ENCODE measurements around the gene ORC3. TPM values are rescaled to one million over a fixed set of nuclear protein-coding genes. Genes with fewer than 3 reads are reported as not detected.

The ORC3 gene
- total and polyA plus RNA-seq, 2 of the 4 experiments (the other 2 are of a cell fraction) = 22.3 to 30.6 TPM

DNA sequence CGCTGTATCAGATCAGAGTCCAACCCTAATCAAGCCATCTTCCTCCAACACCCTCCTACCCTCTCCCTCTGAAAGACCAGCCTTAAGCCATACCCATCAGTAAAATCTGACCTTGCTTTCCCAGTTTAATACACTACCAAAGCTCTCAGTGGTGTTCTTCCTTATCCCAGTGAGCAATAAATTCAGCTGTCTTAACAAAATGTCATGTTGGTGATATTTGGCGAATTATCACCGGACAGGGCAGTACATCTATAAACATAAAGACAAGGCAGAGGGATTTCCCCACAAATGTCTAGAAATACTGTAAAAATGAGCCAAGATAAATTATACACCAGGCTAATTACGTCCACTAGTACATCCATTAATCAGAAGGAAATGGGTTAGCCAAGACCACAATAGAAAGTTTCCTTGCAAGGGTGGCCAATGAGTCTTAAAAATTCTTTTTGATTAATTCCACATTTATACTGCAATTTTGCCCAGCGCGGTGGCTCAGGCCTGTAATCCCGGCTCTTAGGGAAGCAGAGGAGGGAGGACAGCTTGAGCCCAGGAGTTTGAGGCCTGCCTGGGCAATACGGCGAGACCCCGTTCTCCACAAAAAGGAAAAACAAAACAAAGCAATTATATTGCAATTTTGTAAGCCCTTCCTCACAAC lies 1.1 kb upstream of the ORC3 start (continued):
- TF ChIP-seq FOS (IDR thresholded peaks at IDR 0.05; ENCODE audit: low read depth, low read length) = no peak

GRCh38 chr6:87590417-87590880 lies 514 bp downstream of the ORC3 start:
- in situ Hi-C loops (cut with MboI; ENCODE audit: low sequenced_read_pairs) (no loop called here), dilution Hi-C loops (cut with HindIII; ENCODE audit: low sequenced_read_pairs, unreplicated experiment) (no loop called here), intact Hi-C loops (cut with micrococcal nuclease) (loop anchor here (1.0 kb wide), 1 partner anchor 109 kb away; no protein-coding TSS in a partner anchor)
- H2BK120ac ChIP-seq (ENCODE audit: low read depth, low read length) = peak overlapping the region; percentile 62
- peak overlapping the region; percentile 91 for H3K23ac ChIP-seq (ENCODE audit: low read depth, low read length)
- peak overlapping the region; percentile 87 for H2BK5ac ChIP-seq (ENCODE audit: low read depth, low read length, poor library complexity, severe bottlenecking)
- H3K14ac ChIP-seq (replicated peaks; ENCODE audit: low read depth, low read length) = peak overlapping the region; percentile 98
- H3K27ac ChIP-seq (ENCODE audit: insufficient read depth, low read length) = peak overlapping the region; percentile 90
- ATAC-seq (ENCODE audit: low read depth) (no peak), DNase-seq (no peak)
- peaks cover 2% of the 10 kb centered on the region for H3K4me1 ChIP-seq (ENCODE audit: control insufficient read depth, insufficient read depth, low read length)
- peak overlapping the region; percentile 97 for H2AK5ac ChIP-seq (ENCODE audit: low read depth, low read length)
- H2AK9ac ChIP-seq (replicated peaks; ENCODE audit: low read depth, low read length, poor library complexity) = peak overlapping the region; percentile 93
- H3K9me1 ChIP-seq (ENCODE audit: insufficient read depth, low read length) = peaks cover 3% of the 10 kb centered on the region; the same call in 1 of the 2 replicates
- CTCF ChIA-PET = no interaction called here
- H3K4ac ChIP-seq (ENCODE audit: low read depth, low read length) = peak overlapping the region; percentile 97
- H2BK20ac ChIP-seq (ENCODE audit: low read depth, low read length) = 0 out of 2 replicates have a peak overlapping the region, but pooled peaks have one; percentile 15
- H4K5ac ChIP-seq (ENCODE audit: low read depth, low read length) = peak overlapping the region; percentile 79
- peak overlapping the region; percentile 77 for H3K4me3 ChIP-seq (ENCODE audit: insufficient read depth, low read depth, low read length)
- H3K18ac ChIP-seq (ENCODE audit: low read depth, low read length) = no peak overlapping the region
- H2AFZ ChIP-seq (replicated peaks; ENCODE audit: low read length, poor library complexity) = peak overlapping the region; percentile 99
- BruUV-seq (replicated peaks) = TSS peak; percentile 54
- peak overlapping the region; percentile 96 for H3K9ac ChIP-seq (ENCODE audit: low read depth, low read length)
- H2BK15ac ChIP-seq (ENCODE audit: low read depth, low read length) = peak overlapping the region; percentile 7; the same call in 1 of the 3 replicates
- no peaks in the 10 kb centered on the region for H3K9me3 ChIP-seq (ENCODE audit: control insufficient read depth, insufficient read depth, low read length)
- WGBS, 2 experiments (ENCODE audit: extremely low coverage in 2 of 2, insufficient read length in 1 of 2) = 0% methylated on average over 5 of the region's 11 CpGs; no CpG with 5 or more reads in 1 of the 2 experiments
- peaks cover 28 to 53% of the 10 kb centered on the region in 2 experiments for H3K79me1 ChIP-seq (ENCODE audit: low read depth in 1 of 2, low read length in 2 of 2)
- peaks cover 24% of the 10 kb centered on the region for H4K20me1 ChIP-seq (ENCODE audit: insufficient read depth, low read length)
- peak overlapping the region; percentile 82 for H4K91ac ChIP-seq (ENCODE audit: insufficient read depth, low read depth, low read length)
- H4K8ac ChIP-seq (ENCODE audit: low read depth in 2 of 2, low read length in 2 of 2) = peak overlapping the region; percentile 63 to 89; a peak in 3 of 4 replicates
- H3K56ac ChIP-seq (ENCODE audit: extremely low read depth, insufficient read depth, low read length) = peak overlapping the region; percentile 82
- H3K4me2 ChIP-seq (ENCODE audit: low read depth, low read length) = peak overlapping the region; percentile 61
- H3K36me3 ChIP-seq (ENCODE audit: control insufficient read depth, insufficient read depth, low read length) = peaks cover 5% of the 10 kb centered on the region
- POLR2A ChIA-PET (ENCODE audit: unreplicated experiment) = no interaction called here
- H3K27me3 ChIP-seq (ENCODE audit: control insufficient read depth, insufficient read depth, low read length) = no peaks in the 10 kb centered on the region
- TF ChIP-seq, protein P1, sequence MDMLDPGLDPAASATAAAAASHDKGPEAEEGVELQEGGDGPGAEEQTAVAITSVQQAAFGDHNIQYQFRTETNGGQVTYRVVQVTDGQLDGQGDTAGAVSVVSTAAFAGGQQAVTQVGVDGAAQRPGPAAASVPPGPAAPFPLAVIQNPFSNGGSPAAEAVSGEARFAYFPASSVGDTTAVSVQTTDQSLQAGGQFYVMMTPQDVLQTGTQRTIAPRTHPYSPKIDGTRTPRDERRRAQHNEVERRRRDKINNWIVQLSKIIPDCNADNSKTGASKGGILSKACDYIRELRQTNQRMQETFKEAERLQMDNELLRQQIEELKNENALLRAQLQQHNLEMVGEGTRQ (IDR thresholded peaks at IDR 0.05; ENCODE audit: low read depth, low read length) = no peak
- TF ChIP-seq, protein P2, sequence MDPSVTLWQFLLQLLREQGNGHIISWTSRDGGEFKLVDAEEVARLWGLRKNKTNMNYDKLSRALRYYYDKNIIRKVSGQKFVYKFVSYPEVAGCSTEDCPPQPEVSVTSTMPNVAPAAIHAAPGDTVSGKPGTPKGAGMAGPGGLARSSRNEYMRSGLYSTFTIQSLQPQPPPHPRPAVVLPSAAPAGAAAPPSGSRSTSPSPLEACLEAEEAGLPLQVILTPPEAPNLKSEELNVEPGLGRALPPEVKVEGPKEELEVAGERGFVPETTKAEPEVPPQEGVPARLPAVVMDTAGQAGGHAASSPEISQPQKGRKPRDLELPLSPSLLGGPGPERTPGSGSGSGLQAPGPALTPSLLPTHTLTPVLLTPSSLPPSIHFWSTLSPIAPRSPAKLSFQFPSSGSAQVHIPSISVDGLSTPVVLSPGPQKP (IDR thresholded peaks at IDR 0.05; ENCODE audit: borderline replicate concordance, low read depth, low read length) = no peak
- TF ChIP-seq CEBPB (IDR thresholded peaks at IDR 0.05; ENCODE audit: low read depth, low read length) (no peak), RCOR1 (IDR thresholded peaks at IDR 0.05; ENCODE audit: insufficient replicate concordance, low read length) (no peak), RFX5 (IDR thresholded peaks at IDR 0.05; ENCODE audit: low read depth, low read length) (no peak), POLR2A (IDR thresholded peaks at IDR 0.05; ENCODE audit: low read depth, low read length) (no peak), NFE2L2 (IDR thresholded peaks at IDR 0.05; ENCODE audit: low read depth, low read length) (no peak), BHLHE40 (IDR thresholded peaks at IDR 0.05; ENCODE audit: low read depth, low read length) (no peak), MAZ (IDR thresholded peaks at IDR 0.05; ENCODE audit: borderline replicate concordance, low read depth, low read length) (no peak), SMC3 (IDR thresholded peaks at IDR 0.05; ENCODE audit: low read depth, low read length) (no peak), MAFK (IDR thresholded peaks at IDR 0.05; ENCODE audit: low read depth, low read length) (no peak)
- TF ChIP-seq, protein P3, sequence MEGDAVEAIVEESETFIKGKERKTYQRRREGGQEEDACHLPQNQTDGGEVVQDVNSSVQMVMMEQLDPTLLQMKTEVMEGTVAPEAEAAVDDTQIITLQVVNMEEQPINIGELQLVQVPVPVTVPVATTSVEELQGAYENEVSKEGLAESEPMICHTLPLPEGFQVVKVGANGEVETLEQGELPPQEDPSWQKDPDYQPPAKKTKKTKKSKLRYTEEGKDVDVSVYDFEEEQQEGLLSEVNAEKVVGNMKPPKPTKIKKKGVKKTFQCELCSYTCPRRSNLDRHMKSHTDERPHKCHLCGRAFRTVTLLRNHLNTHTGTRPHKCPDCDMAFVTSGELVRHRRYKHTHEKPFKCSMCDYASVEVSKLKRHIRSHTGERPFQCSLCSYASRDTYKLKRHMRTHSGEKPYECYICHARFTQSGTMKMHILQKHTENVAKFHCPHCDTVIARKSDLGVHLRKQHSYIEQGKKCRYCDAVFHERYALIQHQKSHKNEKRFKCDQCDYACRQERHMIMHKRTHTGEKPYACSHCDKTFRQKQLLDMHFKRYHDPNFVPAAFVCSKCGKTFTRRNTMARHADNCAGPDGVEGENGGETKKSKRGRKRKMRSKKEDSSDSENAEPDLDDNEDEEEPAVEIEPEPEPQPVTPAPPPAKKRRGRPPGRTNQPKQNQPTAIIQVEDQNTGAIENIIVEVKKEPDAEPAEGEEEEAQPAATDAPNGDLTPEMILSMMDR (conservative IDR thresholded peaks at IDR 0.05; ENCODE audit: low read depth, low read length) = no peak

All from IMR-90 (cell line).